ENCODE data around the gene KLHL26.
A peak's percentile ranks its signal among the peaks of the same experiment; 100 is the strongest.
"Not testable (repeated sequence)": the region's sequence is repeated elsewhere in the genome, so short reads cannot be mapped to it uniquely, and the experiment has no call there.

Gene KLHL26

GRCh38 chr19:18636969-18637629, at the start of gene KLHL26:
Gene KLHL26, plus strand, starts transcription at chr19:18637028. Its CDS starts 27 bp downstream, at chr19:18637055.
- no peak for DNase-seq (ENCODE audit: low read depth, low spot score)

GRCh38 chr19:18587561-18587960, 49.3 kb upstream of the KLHL26 start:
- no peak for DNase-seq (ENCODE audit: low read depth, low spot score)

- no peak for DNase-seq (ENCODE audit: low read depth, low spot score)
These were observed 48.7 kb upstream of the KLHL26 start for GRCh38 chr19:18587962-18588610.

- DNase-seq (ENCODE audit: low read depth, low spot score), result peak; percentile 93
These were observed 48.0 kb upstream of the KLHL26 start, which contains the start of gene REX1BD for GRCh38 chr19:18588611-18589379. Gene REX1BD, plus strand, starts transcription at chr19:18588798. Its CDS starts 4 bp downstream, at chr19:18588802.

GRCh38 chr19:18589380-18590272, 47.2 kb upstream of the KLHL26 start:
- peak; percentile 92 for DNase-seq (ENCODE audit: low read depth, low spot score)

GRCh38 chr19:18590273-18591272, 46.3 kb upstream of the KLHL26 start:
- peak; percentile 99 for DNase-seq (ENCODE audit: low read depth, low spot score)

GRCh38 chr19:18591735-18592385, 45.0 kb upstream of the KLHL26 start:
- DNase-seq (ENCODE audit: low read depth, low spot score), result no peak

- not testable (repeated sequence) for DNase-seq (ENCODE audit: low read depth, low spot score)
These were observed 44.1 kb upstream of the KLHL26 start for GRCh38 chr19:18592732-18593131.

- peak; percentile 63 for DNase-seq (ENCODE audit: low read depth, low spot score)
These were observed 43.3 kb upstream of the KLHL26 start for GRCh38 chr19:18593367-18594095.

GRCh38 chr19:18594096-18594823, 42.6 kb upstream of the KLHL26 start:
- peak; percentile 84 for DNase-seq (ENCODE audit: low read depth, low spot score)

GRCh38 chr19:18594824-18595373, 41.9 kb upstream of the KLHL26 start:
- no peak for DNase-seq (ENCODE audit: low read depth, low spot score)

GRCh38 chr19:18595475-18595874, 41.4 kb upstream of the KLHL26 start:
- DNase-seq (ENCODE audit: low read depth, low spot score), result no peak

- DNase-seq (ENCODE audit: low read depth, low spot score), result peak; percentile 80
These were observed 40.1 kb upstream of the KLHL26 start for GRCh38 chr19:18596752-18597157.

- no peak for DNase-seq (ENCODE audit: low read depth, low spot score)
These were observed 38.8 kb upstream of the KLHL26 start for GRCh38 chr19:18597809-18598660.

GRCh38 chr19:18599485-18599884, 37.3 kb upstream of the KLHL26 start:
- no peak for DNase-seq (ENCODE audit: low read depth, low spot score)

GRCh38 chr19:18600692-18601397, 36.0 kb upstream of the KLHL26 start:
- DNase-seq (ENCODE audit: low read depth, low spot score), result not testable (repeated sequence)
